ENCODE results near the gene SENP7.
"Not testable (repeated sequence)": the region's sequence is repeated elsewhere in the genome, so short reads cannot be mapped to it uniquely, and the experiment has no call there.

The SENP7 gene

DNA sequence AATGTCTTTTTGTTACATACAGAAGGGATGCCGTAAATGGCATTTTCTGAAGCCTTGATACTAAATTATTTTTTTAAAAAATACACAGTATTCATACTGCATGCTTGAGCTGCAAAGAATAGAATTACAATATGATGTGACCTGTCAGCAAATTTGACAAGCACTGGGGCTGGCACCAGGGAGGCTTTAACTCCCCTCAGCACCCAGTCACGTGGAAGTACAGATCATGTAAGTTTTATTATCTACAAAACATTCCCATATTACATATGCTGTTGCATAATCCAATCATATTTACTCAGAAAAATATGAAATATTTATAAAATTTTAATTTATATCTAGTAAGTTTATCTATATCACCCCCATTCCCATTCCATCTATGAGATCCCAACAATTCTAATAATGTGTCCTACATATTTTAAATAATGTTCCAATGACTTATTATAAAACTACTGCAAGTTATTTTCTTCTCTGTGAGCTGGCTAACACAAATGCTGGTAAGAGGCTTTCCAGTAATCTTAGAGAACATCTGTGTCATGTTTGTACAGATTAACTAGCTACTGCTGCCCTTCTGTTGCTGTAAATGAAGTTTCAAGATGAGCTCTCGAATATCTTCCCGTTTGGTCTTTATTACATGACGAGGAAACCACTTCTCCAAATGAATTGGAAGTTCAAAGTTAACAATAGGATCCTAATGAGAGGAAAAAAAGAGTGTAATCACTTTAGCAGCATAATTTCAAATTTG is 187.4 kb downstream of the SENP7 start:
- no peak for DNase-seq

DNA sequence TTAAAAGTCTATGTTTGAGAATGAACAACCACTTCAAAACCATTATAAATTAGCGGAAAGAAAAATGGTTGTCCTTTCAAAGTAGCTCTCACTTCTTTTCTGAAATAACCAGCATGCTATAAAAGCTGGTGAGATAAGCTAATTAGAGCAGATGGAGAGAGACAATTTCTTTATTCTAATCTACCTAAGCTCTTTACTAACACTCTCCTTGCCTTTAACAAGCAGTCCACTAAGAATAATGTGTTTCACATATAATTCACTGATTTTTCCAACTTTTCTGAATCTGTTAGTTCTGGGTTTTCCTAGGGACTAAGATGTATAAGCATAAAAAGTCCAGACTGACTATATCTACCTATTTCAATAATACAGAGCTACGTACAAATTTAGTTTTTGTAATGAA is 192.5 kb downstream of the SENP7 start, which contains the start of gene IMPG2:
IMPG2 (minus strand) TSS at position 101 of the 400 bp plus-strand sequence. CDS start 203 bp downstream, outside the sequence.
- no peak for DNase-seq

DNA sequence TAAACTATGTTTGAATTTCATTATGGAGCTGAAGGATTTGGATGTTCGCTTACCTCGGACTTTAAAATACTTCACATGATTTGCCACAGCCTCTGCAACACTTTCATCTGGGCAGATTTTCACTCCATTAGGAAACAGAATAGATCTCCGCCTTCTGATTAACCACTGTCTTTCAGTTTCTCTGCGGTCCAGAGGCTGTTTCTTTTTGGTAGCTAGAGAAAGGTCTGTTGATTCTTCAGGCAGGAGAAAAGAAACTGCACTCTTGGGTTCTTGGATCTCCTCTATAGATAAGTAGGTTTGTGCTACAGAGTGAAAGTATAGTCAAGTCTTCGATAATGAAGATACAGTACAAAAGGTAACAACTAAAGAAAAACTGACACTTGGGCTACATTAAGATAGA is 193.5 kb downstream of the SENP7 start:
- no peak for DNase-seq

DNA sequence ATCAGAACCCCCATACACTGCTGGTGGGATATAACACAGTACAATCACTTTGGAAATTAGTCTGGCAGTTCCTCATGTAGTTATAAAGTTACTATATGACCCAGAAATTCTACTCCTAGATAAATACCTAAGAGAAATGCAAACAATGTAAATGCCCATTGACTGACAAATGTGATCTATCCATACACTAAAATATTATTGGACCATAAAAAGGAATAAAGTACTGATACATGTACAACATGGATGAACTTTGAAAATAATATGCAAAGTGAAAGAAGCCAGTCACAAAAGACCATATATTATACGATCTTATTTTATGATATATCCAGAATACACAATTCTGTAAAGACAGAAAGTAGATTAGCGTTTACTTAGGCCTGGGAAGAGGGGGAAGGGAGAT is 200.5 kb downstream of the SENP7 start:
- no peak for DNase-seq

DNA sequence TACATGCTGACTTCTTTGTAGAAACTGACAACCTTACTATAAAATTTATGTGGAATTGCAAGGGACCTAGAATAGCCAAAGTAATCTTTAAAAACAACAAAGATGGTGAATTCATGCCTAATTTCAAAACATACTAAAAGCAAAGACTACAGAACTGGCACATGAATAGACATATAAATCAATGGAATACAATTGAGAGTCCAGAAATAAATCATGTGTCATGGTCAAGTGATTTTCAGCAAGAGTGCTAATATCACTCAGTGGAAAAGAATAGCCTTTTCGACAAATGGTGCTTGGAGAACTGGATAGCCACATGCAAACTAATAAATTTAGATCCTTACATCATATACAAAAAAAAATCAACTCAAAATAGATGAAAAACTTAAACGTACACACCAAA is 201.3 kb downstream of the SENP7 start:
- DNase-seq = no peak

DNA sequence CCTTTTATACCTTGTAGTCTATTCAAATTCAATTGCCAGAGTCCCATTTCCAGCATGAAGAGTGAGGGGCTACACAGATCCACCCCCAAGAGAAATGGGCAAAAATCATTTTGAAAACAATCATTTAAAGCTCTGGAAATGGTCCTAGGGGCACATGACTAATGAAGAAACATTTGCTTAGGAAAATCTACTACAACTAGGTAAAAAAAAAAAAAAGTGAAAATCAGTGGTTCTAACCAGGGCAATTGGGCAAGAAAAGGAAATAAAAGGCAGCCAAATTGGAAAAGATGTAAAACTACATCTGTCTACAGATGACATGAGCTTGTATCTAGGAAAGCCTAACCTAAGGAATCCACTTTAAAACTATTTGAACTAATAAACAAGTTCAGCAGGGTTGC is 202.0 kb downstream of the SENP7 start:
- DNase-seq = no peak

DNA sequence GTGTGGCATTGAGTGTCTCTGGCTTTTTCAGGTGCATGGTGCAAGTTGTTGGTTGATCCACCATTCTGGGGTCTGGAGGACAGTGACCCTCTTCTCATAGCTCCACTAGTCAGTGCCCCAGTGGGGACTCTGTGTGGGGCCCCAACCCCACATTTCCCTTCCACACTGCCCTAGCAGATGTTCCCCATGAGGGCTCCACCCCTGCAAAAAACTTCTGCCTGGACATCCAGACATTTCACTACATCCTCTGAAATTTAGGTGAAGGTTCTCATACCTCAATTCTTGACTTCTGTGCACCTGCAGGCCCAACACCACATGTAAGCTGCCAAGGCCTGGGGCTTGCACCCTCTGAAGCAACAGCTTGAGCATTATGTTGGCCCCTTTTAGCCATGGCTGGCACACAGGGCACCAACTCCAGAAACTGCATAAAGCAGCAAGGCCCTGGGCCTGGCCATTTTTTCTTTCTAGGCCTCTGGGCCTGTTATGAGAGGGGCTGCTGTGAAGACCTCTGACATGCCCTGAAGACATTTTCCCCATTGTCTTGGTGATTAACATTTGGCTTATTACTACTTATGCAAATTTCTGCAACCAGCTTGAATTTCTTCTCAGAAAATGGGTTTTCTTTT is 204.8 kb downstream of the SENP7 start:
- not testable (repeated sequence) for DNase-seq

DNA sequence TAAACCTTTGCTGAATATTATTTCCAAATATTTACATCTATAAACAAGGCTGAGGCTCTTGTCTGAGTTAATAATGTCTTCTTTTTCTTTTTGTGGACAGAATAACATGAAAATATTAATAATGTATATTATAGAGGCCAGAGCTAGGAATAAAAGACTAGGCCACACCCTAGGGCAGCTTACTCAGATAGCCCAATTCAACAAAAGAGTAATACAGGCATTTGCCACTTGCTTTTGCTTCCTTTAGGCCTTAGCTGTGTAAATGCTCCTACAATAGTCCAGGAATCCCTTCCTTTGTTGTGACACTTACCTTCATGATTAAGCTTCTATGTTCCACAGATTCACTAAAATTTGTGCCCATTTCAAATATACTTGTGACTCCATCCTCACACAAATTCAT is 209.2 kb downstream of the SENP7 start:
- no peak for DNase-seq

DNA sequence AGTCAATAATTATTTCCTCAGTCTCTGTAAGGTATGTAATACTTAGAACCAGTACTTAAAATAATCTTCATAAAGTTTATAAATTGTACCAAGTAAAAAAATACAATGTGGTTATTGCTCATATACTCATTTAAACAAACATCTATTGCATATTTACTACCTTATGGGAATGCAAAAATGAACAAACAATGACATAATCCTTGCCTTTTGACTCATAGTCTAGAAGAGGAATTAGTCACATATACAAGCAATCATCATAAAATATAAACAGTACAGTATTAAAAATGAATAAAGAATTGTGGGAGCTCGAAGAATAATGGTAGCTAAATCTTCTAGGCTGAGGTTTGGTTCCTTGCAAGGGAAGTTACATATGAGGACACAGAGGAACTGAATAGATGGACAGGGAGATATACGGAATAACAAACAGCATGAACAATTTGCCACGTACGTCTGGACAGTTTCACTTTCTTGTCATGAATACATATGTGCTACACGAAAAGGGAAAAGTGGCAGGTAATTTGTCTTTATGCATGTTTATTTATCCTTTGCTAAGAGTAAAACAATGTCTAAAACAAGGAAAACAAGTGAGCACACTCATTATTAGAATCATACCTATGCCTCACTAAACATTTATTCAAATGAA is 209.8 kb downstream of the SENP7 start:
- DNase-seq = no peak

DNA sequence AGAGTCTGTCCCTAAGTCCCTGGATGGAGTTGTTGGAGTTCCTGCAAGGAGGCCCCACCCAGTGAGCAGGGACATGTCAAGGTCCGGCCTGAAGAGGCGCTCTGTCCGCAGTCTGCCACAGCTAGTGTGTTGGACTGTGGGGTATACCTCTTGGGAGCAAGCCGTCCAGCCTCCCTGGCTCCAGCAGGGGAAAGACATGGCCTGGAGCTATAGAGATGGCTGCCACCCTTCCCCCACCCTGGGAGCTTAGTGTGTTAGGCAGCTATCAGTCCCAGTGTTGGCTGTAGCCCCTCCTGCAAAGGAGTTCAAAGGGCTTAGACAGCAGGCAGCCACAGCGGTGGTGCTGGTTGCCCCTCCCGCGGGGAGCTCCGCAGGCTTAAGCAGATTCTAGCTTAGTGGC is 212.9 kb downstream of the SENP7 start:
- DNase-seq = no peak

DNA sequence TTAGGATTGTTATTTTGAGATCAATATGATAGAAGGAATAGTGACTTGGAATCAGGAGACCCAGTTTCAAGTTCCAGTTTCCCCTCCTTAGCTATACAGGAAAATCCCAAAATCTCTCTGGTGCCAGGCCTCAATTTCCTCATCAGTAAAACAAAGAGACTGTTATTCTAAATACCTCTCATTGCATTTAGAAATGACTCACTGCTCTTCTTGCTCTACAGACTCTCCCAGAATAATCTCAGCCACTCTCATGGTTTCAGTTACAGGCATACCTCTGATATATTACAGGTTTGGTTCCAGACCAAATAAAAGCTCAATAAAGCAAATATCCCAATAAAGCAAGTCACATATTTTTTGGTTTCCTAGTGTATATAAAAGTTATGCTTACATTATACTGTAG is 221.0 kb downstream of the SENP7 start:
- DNase-seq = no peak

DNA sequence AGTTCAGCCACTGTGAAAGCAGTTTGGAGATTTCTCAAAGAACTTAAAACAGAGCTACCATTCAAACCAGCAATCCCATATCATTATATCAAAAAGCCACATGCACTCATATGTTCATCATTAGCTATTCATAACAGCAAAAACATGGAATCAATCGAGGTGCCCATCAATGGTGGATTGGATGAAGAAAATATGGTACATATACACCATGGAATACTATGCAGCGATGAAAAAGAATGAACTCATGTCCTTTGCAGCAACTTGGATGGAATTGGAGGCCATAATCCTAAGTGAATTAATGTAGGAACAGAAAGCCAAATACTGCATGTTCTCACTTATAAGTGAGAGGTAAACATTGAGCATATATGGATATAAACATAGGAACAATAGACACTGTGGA is 224.7 kb downstream of the SENP7 start:
- no peak for DNase-seq

DNA sequence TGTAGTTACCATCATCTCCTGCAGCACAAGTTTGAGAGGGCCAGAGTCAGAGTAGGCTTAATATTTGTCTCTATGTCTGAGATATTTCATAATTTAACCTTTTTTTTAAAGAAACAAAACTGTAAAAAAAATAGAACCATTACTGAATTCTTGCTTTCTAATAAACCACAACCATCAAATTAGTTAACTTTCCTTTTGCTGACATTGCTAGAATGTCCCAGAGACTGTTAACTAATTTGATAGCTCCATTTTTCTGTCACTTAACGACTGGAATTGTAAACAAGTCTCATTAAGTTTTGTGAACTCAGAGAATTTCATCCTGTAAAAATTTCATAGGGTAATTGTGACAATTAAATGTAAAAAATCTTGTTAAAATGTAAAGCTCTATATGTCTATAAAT is 228.3 kb downstream of the SENP7 start:
- no peak for DNase-seq

DNA sequence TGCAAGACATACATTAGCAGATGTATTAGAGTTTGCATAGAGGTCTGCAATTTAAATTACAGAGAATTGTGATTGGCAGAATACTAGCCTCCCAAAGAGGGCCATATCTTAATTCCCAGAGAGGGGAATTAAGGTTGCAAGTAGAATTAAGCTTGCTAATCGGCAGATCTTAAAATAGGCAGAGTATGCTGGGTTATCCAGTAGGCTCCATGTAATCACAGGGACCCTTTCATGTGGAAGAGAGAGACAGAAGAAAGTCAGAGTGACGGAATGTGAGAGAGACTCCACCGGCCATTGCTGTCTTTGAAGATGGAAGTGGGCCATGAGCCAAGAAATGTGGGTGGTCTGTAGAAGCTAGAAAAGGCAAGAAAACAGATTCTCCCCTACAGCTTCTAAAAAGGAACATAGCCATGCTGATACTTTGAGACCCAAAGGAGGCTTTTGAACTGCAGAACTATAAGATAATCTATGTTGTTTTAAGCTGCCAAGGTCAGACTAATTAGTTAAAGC is 231.4 kb downstream of the SENP7 start:
- DNase-seq = peak; percentile 6

DNA sequence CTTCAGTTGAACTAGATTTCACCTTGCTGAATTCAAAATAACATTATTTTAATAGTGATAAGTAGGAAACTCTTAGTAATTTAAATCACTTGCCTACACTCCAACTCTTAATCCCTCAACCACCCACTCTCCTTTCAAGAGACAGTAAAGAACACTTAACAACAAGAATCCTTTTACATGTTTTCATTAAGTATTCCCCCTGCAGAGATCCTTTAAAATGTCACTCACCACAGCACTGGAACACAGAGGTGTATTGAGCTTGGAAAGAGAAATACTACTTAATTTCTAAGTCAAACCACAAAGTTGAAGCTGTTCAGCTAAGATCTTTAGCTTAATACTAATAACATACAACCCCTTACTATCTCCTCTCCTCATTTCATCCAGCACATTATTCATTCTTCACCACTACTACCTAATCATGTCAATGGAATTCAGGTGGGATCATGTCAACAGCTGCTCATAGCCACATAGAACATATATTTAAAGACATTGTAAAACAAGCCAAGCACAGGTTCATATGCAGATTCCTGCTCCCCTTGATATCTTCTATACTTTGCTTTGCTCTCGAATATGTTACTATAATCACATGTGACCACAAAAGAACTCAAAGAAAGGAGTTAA is 233.1 kb downstream of the SENP7 start:
- DNase-seq = no peak

DNA sequence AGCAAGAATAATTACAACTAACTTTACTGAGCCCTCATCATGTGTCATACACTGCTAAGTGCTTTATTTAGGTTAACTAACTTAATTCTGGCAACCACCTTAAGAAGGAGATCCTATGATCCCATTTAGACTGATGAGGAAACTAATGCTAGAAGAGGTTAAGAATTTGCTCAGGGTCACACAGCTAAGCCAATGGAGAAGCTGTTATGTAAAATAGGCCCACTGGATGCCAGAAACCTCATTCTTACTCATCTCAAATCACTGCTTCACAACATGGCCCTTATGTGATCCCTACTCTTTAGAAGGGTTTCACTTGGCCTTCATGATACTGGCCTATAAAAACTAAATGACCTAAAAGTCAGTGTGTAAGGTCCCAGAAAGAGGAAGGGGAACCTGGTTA is 233.8 kb downstream of the SENP7 start:
- DNase-seq = no peak

DNA sequence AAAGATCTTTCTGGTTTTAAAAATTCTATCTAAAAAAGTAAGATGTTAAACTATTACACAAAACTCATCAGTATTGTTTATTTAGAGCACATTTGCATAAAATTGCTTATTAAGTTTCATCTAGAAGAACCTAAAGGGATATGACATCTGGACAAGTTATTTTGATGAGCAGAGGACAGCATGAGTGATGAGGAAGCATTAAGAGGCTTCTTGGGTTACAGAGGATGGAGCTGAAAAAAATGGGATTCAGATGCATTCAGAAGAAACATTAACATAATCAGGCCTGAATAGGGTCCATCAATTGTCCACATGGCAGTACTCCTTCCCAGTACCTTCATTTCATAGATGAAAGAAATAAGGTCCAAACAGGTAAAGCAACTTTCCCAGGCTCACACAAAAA is 234.3 kb downstream of the SENP7 start:
- no peak for DNase-seq
